IMR-90 (cell line): Measurements from ENCODE around the gene SPECC1L. TPM values are rescaled to one million over a fixed set of nuclear protein-coding genes. Genes with fewer than 3 reads are reported as not detected.
"Not testable (repeated sequence)": the region's sequence is repeated elsewhere in the genome, so short reads cannot be mapped to it uniquely, and the experiment has no call there.

ENCODE experiments used
- ATAC-seq: fragments of 200-7000 bp; cut with Tn5 transposase; 2 replicates; pipeline ENCODE4 v1.9.1; 2020; ENCODE audit warnings: low read depth, mild to moderate bottlenecking, moderate library complexity
- BruUV-seq: library from RNA; stranded (reverse); fragments of 400-500 nt; replicated peaks from 2 replicates; lab custom pipeline; 2021; lab: Mats Ljungman, UMichigan
- CTCF ChIA-PET: fragments of 300-600 bp; formaldehyde crosslinking; extraction: SDS; loops from one replicate; lab custom pipeline; 2021; ENCODE audit warnings: antibody characterized with exemption; lab: Yijun Ruan, JAX
- POLR2A ChIA-PET: fragments of 300-600 bp; sonication (Branson Sonifier 250); formaldehyde crosslinking; loops from one replicate; lab custom pipeline; 2022; ENCODE audit warnings: antibody characterized with exemption; ENCODE audit not compliant: unreplicated experiment; lab: Charles Lee
- DNase-seq: peaks from one replicate; pipeline ENCODE4 v3.0.0; 2013
- H2AFZ ChIP-seq: replicated peaks from 2 replicates; pipeline ENCODE3; 2013; ENCODE audit warnings: low read length, mild to moderate bottlenecking; ENCODE audit not compliant: poor library complexity
- H2AK5ac ChIP-seq: 2 replicates; pipeline ENCODE4 v1.6.1; 2013; ENCODE audit warnings: low read depth, low read length, inconsistent platforms
- H2AK9ac ChIP-seq: replicated peaks from 2 replicates; pipeline ENCODE3; 2013; ENCODE audit warnings: mild to moderate bottlenecking, low read depth, low read length, moderate library complexity; ENCODE audit not compliant: poor library complexity
- H2BK120ac ChIP-seq: 2 replicates; pipeline ENCODE4 v1.6.1; 2013; ENCODE audit warnings: low read depth, low read length, inconsistent platforms
- H2BK15ac ChIP-seq: 3 replicates; pipeline ENCODE4 v1.6.1; 2013; ENCODE audit warnings: low read depth, low read length, inconsistent platforms
- H2BK20ac ChIP-seq: 2 replicates; pipeline ENCODE4 v1.6.1; 2013; ENCODE audit warnings: low read depth, mild to moderate bottlenecking, inconsistent platforms, low read length, moderate library complexity
- H2BK5ac ChIP-seq: 2 replicates; pipeline ENCODE4 v1.6.1; 2013; ENCODE audit warnings: mild to moderate bottlenecking, low read depth, low read length, inconsistent platforms; ENCODE audit not compliant: poor library complexity, severe bottlenecking
- H3K14ac ChIP-seq: replicated peaks from 2 replicates; pipeline ENCODE4 v1.6.1; 2013; ENCODE audit warnings: low read depth, low read length, inconsistent platforms
- H3K18ac ChIP-seq: 2 replicates; pipeline ENCODE4 v1.6.1; 2013; ENCODE audit warnings: low read depth, low read length, control low read depth
- H3K23ac ChIP-seq: 2 replicates; pipeline ENCODE4 v1.6.1; 2013; ENCODE audit warnings: low read depth, low read length, inconsistent platforms
- H3K27ac ChIP-seq: 2 replicates; pipeline ENCODE4 v1.5.1; 2013; ENCODE audit warnings: mild to moderate bottlenecking, control low read depth, low read length; ENCODE audit not compliant: insufficient read depth
- H3K27me3 ChIP-seq: 2 replicates; pipeline ENCODE4 v1.6.1; 2013; ENCODE audit warnings: low read length; ENCODE audit not compliant: control insufficient read depth, insufficient read depth
- H3K36me3 ChIP-seq: 2 replicates; pipeline ENCODE4 v1.6.1; 2013; ENCODE audit warnings: low read length, mixed read lengths; ENCODE audit not compliant: control insufficient read depth, insufficient read depth
- H3K4ac ChIP-seq: 2 replicates; pipeline ENCODE4 v1.6.1; 2013; ENCODE audit warnings: low read depth, low read length, inconsistent platforms
- H3K4me1 ChIP-seq: 2 replicates; pipeline ENCODE4 v1.6.1; 2013; ENCODE audit warnings: low read length, mixed read lengths; ENCODE audit not compliant: control insufficient read depth, insufficient read depth
- H3K4me2 ChIP-seq: 2 replicates; pipeline ENCODE4 v1.6.1; 2013; ENCODE audit warnings: low read depth, mild to moderate bottlenecking, control low read depth, low read length, moderate library complexity
- H3K4me3 ChIP-seq: 2 replicates; pipeline ENCODE4 v1.5.1; 2013; ENCODE audit warnings: low read depth, mild to moderate bottlenecking, control low read depth, low read length, moderate library complexity; ENCODE audit not compliant: insufficient read depth
- H3K56ac ChIP-seq: 2 replicates; pipeline ENCODE4 v1.6.1; 2013; ENCODE audit warnings: low read length, inconsistent platforms; ENCODE audit not compliant: insufficient read depth; ENCODE audit errors: extremely low read depth
- H3K79me1 ChIP-seq, 2 experiments: 2 replicates each; pipeline ENCODE4 v1.6.1; 2013; ENCODE audit warnings: low read length in 2 of 2, inconsistent platforms in 1 of 2, low read depth in 1 of 2
- H3K9ac ChIP-seq: 2 replicates; pipeline ENCODE4 v1.6.1; 2013; ENCODE audit warnings: low read depth, low read length, control low read depth
- H3K9me1 ChIP-seq: 2 replicates; pipeline ENCODE4 v1.6.1; 2013; ENCODE audit warnings: low read length, inconsistent platforms; ENCODE audit not compliant: insufficient read depth
- H3K9me3 ChIP-seq: 2 replicates; pipeline ENCODE4 v1.6.1; 2013; ENCODE audit warnings: low read length; ENCODE audit not compliant: control insufficient read depth, insufficient read depth
- H4K20me1 ChIP-seq: 2 replicates; pipeline ENCODE4 v1.6.1; 2013; ENCODE audit warnings: low read length, inconsistent platforms; ENCODE audit not compliant: insufficient read depth
- H4K5ac ChIP-seq: 2 replicates; pipeline ENCODE4 v1.6.1; 2013; ENCODE audit warnings: mild to moderate bottlenecking, low read depth, low read length, control low read depth
- H4K8ac ChIP-seq, 2 experiments: 2 replicates each; pipeline ENCODE4 v1.6.1; 2013; ENCODE audit warnings: low read depth in 2 of 2, low read length in 2 of 2, control low read depth in 1 of 2, inconsistent platforms in 1 of 2
- H4K91ac ChIP-seq: 2 replicates; pipeline ENCODE4 v1.6.1; 2013; ENCODE audit warnings: low read depth, low read length, inconsistent platforms; ENCODE audit not compliant: insufficient read depth
- WGBS, 2 experiments: methylation state at CpG; one replicate each; pipeline versions ENCODE4 v1.1.5 to v1.1.7; 2013; ENCODE audit warnings: missing lambda C conversion rate in 2 of 2; ENCODE audit not compliant: insufficient read length in 1 of 2; ENCODE audit errors: extremely low coverage in 2 of 2; 5-methylcytosine and 5-hydroxymethylcytosine counted together
- dilution Hi-C: fragments of 300-500 bp; cut with HindIII; formaldehyde crosslinking; loops from one replicate; pipeline ENCODE4 v1.14.3; 2018; ENCODE audit warnings: low sequenced_read_pairs; ENCODE audit not compliant: unreplicated experiment
- in situ Hi-C: fragments of 300-500 bp; cut with MboI; formaldehyde crosslinking; loops from 3 replicates; pipeline ENCODE4 v1.14.3; 2019; ENCODE audit warnings: low sequenced_read_pairs, inconsistent platforms, mixed read lengths
- intact Hi-C: fragments of 100-400 bp; cut with micrococcal nuclease; formaldehyde crosslinking; loops from 2 replicates; pipeline ENCODE4 v1.10.0; 2022
- polyA plus RNA-seq, 3 experiments: library from polyadenylated mRNA; depleted of rRNA; stranded (reverse); fragments of >200 nt; gene quantifications; 2 replicates each; pipeline ENCODE4 v1.2.3, GENCODE V29; 2012; ENCODE audit warnings: low replicate concordance in 1 of 3
- total RNA-seq: library from RNA; depleted of rRNA; stranded (reverse); fragments of >200 nt; gene quantifications from 2 replicates; pipeline ENCODE4 v1.2.3, GENCODE V29; 2012

Gene SPECC1L
- total and polyA plus RNA-seq, 2 of the 4 experiments (the other 2 are of a cell fraction) = 18.7 to 44.1 TPM

DNA sequence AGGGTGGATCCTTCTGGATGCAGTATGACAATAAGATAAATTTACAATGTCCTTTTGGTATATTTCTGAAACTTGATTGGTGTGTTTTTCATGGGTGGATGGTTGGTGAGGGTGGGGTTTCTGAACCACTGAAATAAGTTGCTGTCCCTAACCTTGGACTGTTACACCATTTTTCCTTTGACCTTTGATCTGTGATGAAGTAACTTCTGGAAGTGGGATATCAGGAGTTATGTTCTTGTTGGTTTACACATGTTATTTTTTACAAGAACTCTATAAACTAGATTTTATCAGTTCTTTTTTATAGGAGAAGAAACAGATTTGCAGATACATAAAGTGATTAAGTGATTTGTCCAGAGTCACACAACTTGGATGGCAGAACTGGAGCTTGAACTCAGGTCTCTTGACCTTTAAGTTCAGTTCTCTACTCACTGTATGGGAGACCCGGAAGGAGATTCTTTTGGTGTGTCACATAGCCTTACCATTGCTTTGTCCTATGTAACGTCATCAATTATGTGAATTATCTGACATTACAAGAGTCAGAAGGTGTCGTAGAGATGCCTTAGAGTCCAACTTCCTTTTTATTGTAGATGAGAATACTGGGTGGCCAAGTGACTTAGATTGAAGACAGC, 21.7 kb downstream of the SPECC1L start:
- WGBS, 2 experiments = no CpG with 5 or more reads among the region's 3 CpGs
- H2AFZ ChIP-seq, ATAC-seq, H2BK120ac ChIP-seq, H2AK5ac ChIP-seq, H3K9me3 ChIP-seq, H3K56ac ChIP-seq, POLR2A ChIA-PET, BruUV-seq, H4K5ac ChIP-seq, H3K27me3 ChIP-seq, H3K4me2 ChIP-seq, H4K8ac ChIP-seq, dilution Hi-C loops, H3K27ac ChIP-seq, H3K18ac ChIP-seq, H2BK5ac ChIP-seq, H2BK15ac ChIP-seq, H3K4ac ChIP-seq, H3K36me3 ChIP-seq, DNase-seq, in situ Hi-C loops, CTCF ChIA-PET, H3K4me3 ChIP-seq, H4K91ac ChIP-seq, intact Hi-C loops, H3K9ac ChIP-seq, H2BK20ac ChIP-seq: not testable (repeated sequence)
- peak overlapping the region; percentile 89 for H2AK9ac ChIP-seq
- peak overlapping the region; percentile 52 for H3K23ac ChIP-seq
- H4K20me1 ChIP-seq = peaks cover 44% of the 10 kb centered on the region
- 0 out of 2 replicates have a peak overlapping the region, but pooled peaks have one; percentile 87 for H3K14ac ChIP-seq
- peaks cover 15% of the 10 kb centered on the region for H3K4me1 ChIP-seq
- H3K9me1 ChIP-seq = peaks cover 15% of the 10 kb centered on the region
- peaks cover 13 to 46% of the 10 kb centered on the region in 2 experiments; a peak in 3 of 4 replicates for H3K79me1 ChIP-seq

DNA sequence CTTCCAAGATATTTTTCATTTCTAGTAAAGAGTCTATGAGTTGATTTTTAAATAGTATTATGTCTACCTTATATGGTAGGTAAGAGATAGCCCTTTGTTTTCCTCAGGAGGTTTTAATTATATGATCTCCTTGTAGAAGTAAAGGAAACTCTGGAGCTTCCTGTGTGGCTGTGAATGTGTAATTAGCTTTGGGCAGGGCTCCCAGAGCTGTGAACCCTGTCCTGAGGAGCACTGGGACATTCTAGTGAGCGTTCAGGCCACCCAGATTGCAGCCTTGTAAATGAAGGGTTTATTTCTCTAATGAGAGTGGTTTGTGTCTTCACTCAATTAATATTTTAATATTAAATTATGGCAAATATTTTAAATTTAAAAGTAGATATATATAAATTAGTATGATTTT, 24.3 kb downstream of the SPECC1L start:
- H3K9ac ChIP-seq, H3K23ac ChIP-seq, ATAC-seq, in situ Hi-C loops, H2BK20ac ChIP-seq, H3K4me2 ChIP-seq, H2BK15ac ChIP-seq, H3K14ac ChIP-seq, intact Hi-C loops, H3K4me1 ChIP-seq, H3K4ac ChIP-seq, H3K9me3 ChIP-seq, CTCF ChIA-PET, DNase-seq, H2BK120ac ChIP-seq, H3K4me3 ChIP-seq, H3K27me3 ChIP-seq, H3K27ac ChIP-seq, BruUV-seq, H3K56ac ChIP-seq, POLR2A ChIA-PET, H3K36me3 ChIP-seq, H2AK5ac ChIP-seq, H4K91ac ChIP-seq, H2AK9ac ChIP-seq, H2AFZ ChIP-seq, H2BK5ac ChIP-seq, H4K8ac ChIP-seq, H3K18ac ChIP-seq, dilution Hi-C loops, H4K5ac ChIP-seq: not testable (repeated sequence)
- H3K9me1 ChIP-seq = peaks cover 16% of the 10 kb centered on the region
- H4K20me1 ChIP-seq = peaks cover 41% of the 10 kb centered on the region
- H3K79me1 ChIP-seq = peaks cover 20 to 45% of the 10 kb centered on the region in 2 experiments; a peak in 3 of 4 replicates
- no CpG with 5 or more reads among the region's 1 CpG for WGBS, 2 experiments
